NCI-H2196 (cell line): ENCODE measurements around the gene LUZP2.

Experiments used
- DNase-seq: peaks from one replicate; lab custom pipeline; 2025; ENCODE audit not compliant: unreplicated experiment; lab: John Stamatoyannopoulos, UW

LUZP2 gene

GRCh38 chr11:24628224-24628776 is 131.4 kb downstream of the LUZP2 start:
- no peak for DNase-seq

DNA sequence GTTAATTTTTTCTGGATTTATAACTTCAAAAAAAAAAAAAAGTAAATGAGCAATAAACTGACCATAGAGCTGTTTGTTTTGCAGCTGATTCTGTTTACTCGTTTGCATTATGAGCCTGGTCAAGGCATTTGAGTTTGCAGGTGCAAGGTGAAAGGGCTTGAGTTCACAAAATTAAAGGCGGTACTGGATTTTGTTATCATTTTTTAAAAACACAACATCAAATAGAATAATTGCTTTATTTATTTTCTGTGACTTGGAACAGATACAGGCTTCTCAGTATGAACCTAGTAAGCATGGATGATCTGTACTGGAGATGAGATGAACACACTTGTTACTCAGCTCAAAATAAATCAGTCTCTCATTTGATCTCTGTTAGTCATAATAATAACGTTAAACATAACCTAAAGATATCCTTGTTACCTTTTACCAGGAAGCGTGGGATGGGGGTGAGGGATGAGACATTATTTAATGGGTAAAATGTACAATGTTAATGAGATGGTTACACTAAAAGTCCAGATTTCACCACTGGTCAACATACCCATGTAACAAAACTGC is 137.8 kb downstream of the LUZP2 start:
- no peak for DNase-seq

- DNase-seq: no peak
Observed at GRCh38 chr11:24635588-24636290, 138.9 kb downstream of the LUZP2 start.

DNA sequence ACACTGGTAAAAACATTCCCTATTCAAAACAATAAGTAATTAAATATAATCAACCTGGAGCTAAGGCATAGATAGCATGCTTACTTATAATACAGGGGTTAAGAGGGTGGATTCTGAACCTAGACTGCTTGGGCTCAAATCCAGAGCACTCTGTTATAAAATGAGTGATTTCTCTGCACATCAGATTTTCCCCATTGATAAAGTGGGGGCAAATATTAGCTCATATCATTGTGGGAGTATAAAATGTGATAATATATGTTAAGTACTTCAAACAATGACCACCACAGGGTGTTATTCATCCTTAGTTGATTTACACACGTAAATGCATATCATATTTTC is 139.4 kb downstream of the LUZP2 start:
- DNase-seq: no peak

DNA sequence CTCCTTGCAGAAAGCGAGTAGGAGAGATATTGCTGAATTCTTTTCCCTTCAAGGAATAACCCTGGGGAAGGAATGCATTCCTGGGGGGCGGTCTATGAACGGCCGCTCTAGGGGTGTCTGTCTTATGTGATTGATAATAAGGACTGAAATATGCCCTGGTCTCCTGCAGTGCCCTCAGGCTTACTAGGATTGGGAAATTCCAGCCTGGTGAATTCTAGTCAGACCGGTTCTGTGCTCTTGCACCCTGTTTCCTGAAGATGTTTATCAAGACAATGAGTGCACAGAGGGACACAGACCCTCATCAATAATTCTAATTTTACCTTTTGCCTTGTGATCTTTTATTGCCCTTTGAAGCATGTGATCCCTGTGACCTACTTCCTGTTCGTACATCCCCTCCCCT is 140.7 kb downstream of the LUZP2 start:
- DNase-seq: no peak

DNA sequence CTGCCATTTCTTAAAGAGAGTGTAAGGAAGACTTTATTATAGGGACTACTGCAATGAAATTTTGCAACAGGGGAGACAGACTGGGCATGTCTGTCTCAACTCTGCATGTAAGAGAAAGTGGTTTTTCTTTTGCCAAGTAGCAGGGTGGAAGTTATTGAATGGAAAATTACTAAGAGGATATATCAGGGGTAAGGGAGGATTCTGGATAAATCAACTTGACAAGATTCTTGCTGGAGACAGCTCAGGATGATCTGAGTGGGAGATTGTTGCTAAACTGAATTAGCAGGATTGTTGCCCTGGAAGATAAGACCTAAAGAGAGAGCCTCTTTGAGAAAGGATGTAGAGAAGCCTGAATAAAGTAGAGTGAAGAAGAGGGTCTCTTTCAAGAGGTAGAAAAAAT is 145.8 kb downstream of the LUZP2 start:
- no peak for DNase-seq

DNA sequence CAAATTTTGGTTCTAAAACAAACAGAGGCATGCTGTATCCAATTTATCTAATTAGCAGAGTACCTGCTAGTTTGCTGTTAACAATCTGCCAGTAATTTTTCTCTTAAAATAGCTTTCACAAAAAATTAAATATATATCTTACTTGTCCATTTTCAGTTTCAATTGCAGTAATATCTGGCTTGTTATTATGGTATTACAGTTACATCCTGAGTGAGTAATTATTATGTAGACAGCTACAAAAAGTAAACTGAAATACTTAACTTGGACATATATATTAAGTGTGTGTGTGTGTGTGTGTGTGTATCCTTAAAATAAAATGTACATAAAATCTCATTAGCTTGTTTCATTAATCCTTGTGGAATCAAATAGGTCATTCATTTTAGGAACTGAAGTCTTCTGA is 148.7 kb downstream of the LUZP2 start:
- no peak for DNase-seq

DNA sequence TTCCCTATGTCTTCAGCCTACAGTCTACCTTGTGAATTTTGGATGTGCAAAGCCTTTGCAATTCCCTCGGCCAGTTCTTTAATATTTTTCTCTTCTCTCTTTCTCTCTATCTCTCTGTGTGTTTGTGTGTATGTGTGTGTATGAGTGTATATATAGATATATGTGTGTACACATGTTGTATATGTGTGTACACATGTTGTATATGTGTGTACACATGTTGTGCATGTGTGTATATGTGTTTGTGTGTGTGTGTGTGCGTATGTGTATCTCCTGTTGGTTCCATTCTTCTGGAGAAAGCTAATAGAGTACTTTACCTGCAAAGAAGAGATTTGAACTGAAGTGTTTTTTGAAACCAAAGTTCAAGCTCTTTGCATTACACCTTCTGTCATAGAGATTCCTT is 155.0 kb downstream of the LUZP2 start:
- DNase-seq: no peak

- no peak for DNase-seq
Observed at GRCh38 chr11:24653901-24654300, 157.0 kb downstream of the LUZP2 start.

DNA sequence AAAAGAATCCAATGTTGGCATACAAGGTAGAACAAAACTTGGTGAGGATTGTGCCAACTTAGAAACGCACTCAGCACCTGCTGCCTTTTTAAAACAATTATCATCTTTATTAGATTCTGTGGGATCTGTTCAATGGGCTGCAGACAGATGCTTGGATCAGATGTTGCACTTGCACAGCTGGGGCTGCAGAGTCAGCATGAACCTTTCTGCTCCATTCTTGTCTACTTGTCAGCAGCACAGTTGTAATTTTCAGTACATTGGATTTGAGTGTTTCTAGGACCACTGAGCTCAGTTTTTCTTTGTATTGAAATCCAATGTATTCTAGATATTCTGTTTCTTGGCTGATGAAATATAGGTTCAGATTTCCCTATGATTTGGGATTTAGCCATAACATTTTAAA is 164.5 kb downstream of the LUZP2 start:
- DNase-seq: no peak

DNA sequence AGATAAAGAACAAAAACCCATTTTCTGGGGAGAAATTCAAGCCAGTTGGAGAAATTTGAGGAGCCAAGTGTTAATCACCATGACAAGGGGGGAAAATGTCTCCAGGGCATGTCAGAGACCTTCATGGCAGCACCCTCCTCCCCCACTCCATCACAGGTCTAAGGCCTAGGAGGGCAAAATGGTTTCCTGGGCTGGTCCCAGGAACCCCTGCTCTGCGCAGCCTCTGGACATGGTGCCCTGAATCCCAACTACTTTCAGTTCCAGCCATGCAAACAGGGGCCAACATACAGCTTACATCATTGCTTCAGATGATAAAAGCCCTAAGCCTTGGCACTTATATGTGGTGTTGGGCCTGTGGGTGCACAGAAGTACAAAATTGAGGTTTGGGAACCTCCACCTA is 167.5 kb downstream of the LUZP2 start:
- DNase-seq: no peak

GRCh38 chr11:24667353-24667968 is 170.6 kb downstream of the LUZP2 start:
- DNase-seq: no peak

DNA sequence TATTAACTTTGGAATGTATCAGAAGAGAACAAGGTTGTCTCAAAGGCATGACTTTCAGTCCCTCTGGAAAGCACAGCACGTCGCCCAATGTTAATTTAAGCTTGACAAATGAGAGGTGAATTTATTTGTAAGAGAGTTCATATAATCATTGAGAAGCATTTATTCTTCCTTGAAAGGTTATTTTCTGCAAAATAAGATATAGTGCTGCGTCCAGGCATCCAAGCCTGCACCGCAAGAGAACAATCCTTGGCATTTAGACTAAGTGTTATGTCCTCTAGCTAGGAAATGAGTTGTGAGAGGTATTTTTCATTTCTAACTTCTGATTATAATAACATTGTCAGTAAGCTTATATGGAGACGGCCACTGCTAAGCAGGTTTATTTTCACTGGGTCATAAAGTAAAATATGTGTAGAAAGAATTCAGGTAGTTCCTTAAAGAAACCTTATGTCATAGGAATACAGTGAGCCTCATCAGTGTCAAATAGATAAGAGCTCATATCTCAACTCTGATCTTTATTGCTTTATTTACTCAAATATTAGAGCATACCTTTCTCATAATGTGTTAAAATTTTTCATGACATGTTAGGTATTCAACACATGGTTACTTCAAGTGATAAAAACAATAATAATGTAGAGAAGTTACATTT is 182.0 kb downstream of the LUZP2 start:
- DNase-seq: no peak

DNA sequence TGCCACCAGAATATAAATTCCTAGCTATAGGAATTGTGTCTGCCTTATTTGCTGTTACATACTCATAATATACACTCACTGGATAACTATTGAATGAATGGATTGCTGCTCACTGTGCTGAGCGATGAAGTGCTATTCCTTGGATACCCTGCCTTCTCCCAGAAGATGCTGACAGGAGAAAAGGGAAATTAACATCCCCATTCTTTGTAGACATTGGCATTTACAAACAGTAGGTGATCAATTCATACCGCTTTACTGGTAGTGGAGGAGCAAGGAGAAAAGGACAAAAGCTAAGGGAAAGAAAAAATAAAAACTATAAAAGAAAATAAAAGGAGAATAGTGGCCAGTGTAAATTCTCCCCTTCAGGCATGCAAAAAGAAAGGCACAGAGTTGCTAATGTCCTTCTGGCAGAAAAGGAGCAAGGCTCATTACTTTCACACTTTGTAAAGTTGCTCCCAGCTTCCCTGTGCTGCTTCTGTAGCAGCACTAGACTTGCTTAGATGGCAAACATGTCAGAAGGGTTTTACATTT is 183.0 kb downstream of the LUZP2 start:
- DNase-seq: no peak

- DNase-seq: no peak
Observed at GRCh38 chr11:24683583-24683982, 186.7 kb downstream of the LUZP2 start.

- no peak for DNase-seq
Observed at GRCh38 chr11:24685821-24686220, 189.0 kb downstream of the LUZP2 start.

GRCh38 chr11:24687531-24688147 is 190.8 kb downstream of the LUZP2 start:
- DNase-seq: no peak

- no peak for DNase-seq
Observed at GRCh38 chr11:24688981-24689380, 192.1 kb downstream of the LUZP2 start.

DNA sequence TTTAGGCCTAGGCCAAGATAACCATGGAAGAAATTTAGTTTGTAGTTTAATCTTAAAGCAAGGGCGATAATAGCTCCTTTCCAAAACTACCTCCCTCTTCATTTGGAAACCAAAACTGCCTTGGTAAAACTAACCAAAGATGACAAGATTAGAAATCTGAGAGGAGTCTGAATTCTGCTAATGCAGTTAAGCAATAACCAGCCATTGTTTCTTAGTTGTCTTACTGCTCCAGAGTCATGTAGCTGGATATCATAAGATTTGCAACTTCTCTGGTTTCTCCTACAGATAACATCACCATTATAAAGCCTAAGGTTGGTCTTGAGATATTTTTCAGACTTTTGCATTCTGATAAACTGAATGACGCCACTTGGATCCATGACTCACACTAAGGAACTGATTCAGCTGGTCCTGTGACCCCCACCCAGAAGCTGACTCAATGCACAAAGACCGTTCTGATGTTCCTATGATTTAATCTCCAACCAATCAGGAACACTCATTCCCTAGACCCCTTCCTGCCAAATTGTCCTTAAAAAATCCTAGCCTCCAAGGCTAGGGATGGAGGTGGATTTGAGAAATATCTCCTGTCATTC is 200.8 kb downstream of the LUZP2 start:
- no peak for DNase-seq

GRCh38 chr11:24704716-24705115 is 207.9 kb downstream of the LUZP2 start:
- no peak for DNase-seq

DNA sequence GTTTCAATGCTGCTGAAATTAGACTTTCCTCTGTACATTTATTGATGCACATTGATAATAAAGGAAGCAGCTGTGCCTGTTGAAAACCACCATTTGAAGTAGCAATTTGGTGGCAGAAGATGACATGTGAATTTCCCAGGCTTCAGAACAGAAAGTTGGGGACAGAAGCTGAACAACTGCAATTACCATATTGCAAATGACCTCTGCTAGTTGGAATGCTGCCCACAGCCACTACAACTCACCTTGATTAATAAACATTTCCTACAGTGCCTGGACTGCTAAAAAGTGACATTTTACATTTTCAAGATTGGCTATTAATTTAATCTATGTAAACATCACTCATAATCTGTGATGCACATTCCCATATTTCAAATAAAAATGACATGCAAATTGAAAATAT is 208.6 kb downstream of the LUZP2 start:
- DNase-seq: no peak
